Left ventricle myocardium inferior (tissue), 1 donor: ENCODE measurements around the gene MCC. TPM values are rescaled to one million over a fixed set of nuclear protein-coding genes. Genes with fewer than 3 reads are reported as not detected.

Source experiments
- DNase-seq: peaks from one replicate; pipeline ENCODE4 v3.0.0-alpha.2; 2020
- H3K27ac ChIP-seq: fragments of 200-600 bp; replicated peaks from 2 replicates; pipeline ENCODE4 v1.8.0; 2021
- H3K27me3 ChIP-seq: fragments of 200-600 bp; 2 replicates; pipeline ENCODE4 v1.8.0; 2021; ENCODE audit warnings: low read depth
- H3K36me3 ChIP-seq: fragments of 200-600 bp; 2 replicates; pipeline ENCODE4 v1.8.0; 2021
- H3K4me1 ChIP-seq: fragments of 200-600 bp; 2 replicates; pipeline ENCODE4 v1.8.0; 2021
- H3K4me3 ChIP-seq: fragments of 200-600 bp; 2 replicates; pipeline ENCODE4 v1.8.0; 2021; ENCODE audit warnings: mild to moderate bottlenecking, moderate library complexity
- H3K9me3 ChIP-seq: fragments of 200-600 bp; replicated peaks from 2 replicates; pipeline ENCODE4 v1.8.0; 2021
- CTCF ChIP-seq: fragments of 200-600 bp; IDR thresholded peaks from 2 replicates; pipeline ENCODE4 v1.8.0; 2021; ENCODE audit warnings: antibody characterized with exemption, mild to moderate bottlenecking, borderline replicate concordance
- intact Hi-C: fragments of 100-400 bp; cut with micrococcal nuclease; formaldehyde crosslinking; loops from one replicate; pipeline ENCODE4 v1.11.0; 2022
- total RNA-seq: library from RNA; stranded (reverse); fragmentation: NEBNext Ultra II Directional; extraction: Animal tissue kit (Norgen Biotek cat#: 25700); gene quantifications from one replicate; pipeline ENCODE4 v1.2.1, GENCODE V29; 2021
- donor health status: DM: no; HTN: yes; CAD: no; lungs with severe emphysema.

The MCC gene
- total RNA-seq, 1 donor from 2014 or later = 31.6 TPM

- peaks cover 5% of the 10 kb centered on the region for H3K36me3 ChIP-seq
- H3K4me1 ChIP-seq = peaks cover 56% of the 10 kb centered on the region
- no peak for DNase-seq
- no peak overlapping the region for H3K27ac ChIP-seq
- intact Hi-C loops = no loop called here
- H3K27me3 ChIP-seq = no peaks in the 10 kb centered on the region
- no peak for TF ChIP-seq CTCF
- H3K4me3 ChIP-seq = no peak overlapping the region
- no peaks in the 10 kb centered on the region for H3K9me3 ChIP-seq
Measured at GRCh38 chr5:113150221-113150620, 338.0 kb downstream of the MCC start.

- H3K4me1 ChIP-seq = peaks cover 48% of the 10 kb centered on the region
- no peaks in the 10 kb centered on the region for H3K9me3 ChIP-seq
- no peak for TF ChIP-seq CTCF
- no peak for DNase-seq
- peaks cover 9% of the 10 kb centered on the region for H3K36me3 ChIP-seq
- H3K27me3 ChIP-seq = no peaks in the 10 kb centered on the region
- intact Hi-C loops = no loop called here
- H3K27ac ChIP-seq = no peak overlapping the region
- no peak overlapping the region for H3K4me3 ChIP-seq
Measured at GRCh38 chr5:113147537-113147936, 340.7 kb downstream of the MCC start.

GRCh38 chr5:113147101-113147508, 341.1 kb downstream of the MCC start:
- H3K9me3 ChIP-seq = no peaks in the 10 kb centered on the region
- TF ChIP-seq CTCF = no peak
- peaks cover 13% of the 10 kb centered on the region for H3K36me3 ChIP-seq
- no peak overlapping the region for H3K27ac ChIP-seq
- peaks cover 50% of the 10 kb centered on the region for H3K4me1 ChIP-seq
- no peak overlapping the region for H3K4me3 ChIP-seq
- DNase-seq = no peak
- H3K27me3 ChIP-seq = no peaks in the 10 kb centered on the region
- intact Hi-C loops = no loop called here

DNA sequence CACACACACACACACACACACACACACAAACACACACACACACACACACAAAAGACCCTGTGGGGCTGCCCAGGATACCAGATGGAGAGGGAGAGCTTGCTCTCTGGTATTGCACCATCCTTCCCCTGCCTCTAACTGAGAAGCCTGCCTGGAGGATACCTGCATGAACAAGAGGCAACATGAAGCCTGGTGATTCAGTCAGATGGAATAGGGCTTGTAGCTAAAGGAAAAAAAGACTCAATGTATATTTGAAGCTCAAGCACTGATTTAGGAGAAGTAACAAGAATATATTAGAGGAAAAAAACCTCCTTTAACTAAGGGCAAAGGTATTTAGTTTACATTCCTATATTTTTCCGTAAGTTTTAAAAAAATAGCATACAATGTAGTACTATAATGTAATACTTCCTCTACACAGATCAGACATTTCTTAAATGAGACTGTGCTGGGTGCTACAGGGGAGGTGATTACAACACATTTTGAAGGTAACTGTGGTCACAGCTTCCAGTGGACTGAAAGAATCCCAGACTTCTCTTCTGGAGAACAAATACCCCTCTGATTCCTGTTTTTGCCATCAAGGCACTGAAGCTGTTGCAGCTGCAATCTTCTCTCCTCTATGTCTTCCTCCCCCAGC, 342.4 kb downstream of the MCC start:
- intact Hi-C loops = no loop called here
- no peaks in the 10 kb centered on the region for H3K27me3 ChIP-seq
- peaks cover 16% of the 10 kb centered on the region for H3K36me3 ChIP-seq
- no peak for DNase-seq
- H3K4me1 ChIP-seq = peaks cover 48% of the 10 kb centered on the region
- H3K9me3 ChIP-seq = no peaks in the 10 kb centered on the region
- H3K27ac ChIP-seq = no peak overlapping the region
- TF ChIP-seq CTCF = no peak
- H3K4me3 ChIP-seq = no peak overlapping the region

DNA sequence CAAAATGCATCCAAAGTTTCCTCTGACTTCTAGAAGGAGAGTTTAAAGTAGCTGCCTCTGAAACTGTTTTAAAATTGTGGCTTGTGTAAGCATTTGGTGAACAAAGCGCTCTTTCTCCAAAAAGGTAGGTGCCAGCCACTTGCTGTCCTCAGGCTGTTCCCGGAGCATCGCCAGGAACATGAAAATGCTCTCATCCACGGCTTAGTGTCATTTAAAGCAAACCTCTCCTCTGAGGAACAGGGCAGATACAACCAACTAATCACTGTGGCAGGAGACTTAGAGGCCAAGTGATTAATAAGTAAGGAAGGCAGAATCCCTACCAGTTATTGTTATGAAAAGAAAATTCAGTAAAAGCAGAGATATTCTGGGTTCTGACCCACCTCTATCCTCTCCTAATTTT, 346.1 kb downstream of the MCC start:
- Histone ChIP-seq H3K4me3 (no peak overlapping the region), H3K9me3 (no peaks in the 10 kb centered on the region), H3K27ac (no peak overlapping the region), H3K36me3 (peaks cover 12% of the 10 kb centered on the region), H3K27me3 (no peaks in the 10 kb centered on the region), H3K4me1 (peaks cover 24% of the 10 kb centered on the region)
- TF ChIP-seq CTCF = no peak
- no peak for DNase-seq
- intact Hi-C loops = no loop called here
